GM12878 (cell line): ENCODE measurements around the gene SNX10. TPM values are rescaled to one million over a fixed set of nuclear protein-coding genes. Genes with fewer than 3 reads are reported as not detected.

ENCODE experiments used
- ATAC-seq: fragments of 200-7000 bp; cut with Tn5 transposase; 3 replicates; pipeline ENCODE4 v1.9.1; 2020; ENCODE audit warnings: mild to moderate bottlenecking, moderate library complexity
- BruUV-seq: library from RNA; stranded (reverse); fragments of 400-500 nt; replicated peaks from 2 replicates; lab custom pipeline; 2021; lab: Mats Ljungman, UMichigan
- CTCF ChIA-PET: fragments of 300-600 bp; sonication (Branson Sonifier 250); formaldehyde crosslinking; extraction: SDS; loops from one replicate; lab custom pipeline; 2021; ENCODE audit warnings: inconsistent platforms; lab: Yijun Ruan, JAX
- POLR2A ChIA-PET: fragments of 350-600 bp; formaldehyde crosslinking; extraction: SDS; loops from one replicate; lab custom pipeline; 2021; ENCODE audit warnings: inconsistent platforms; lab: Charles Lee
- RAD21 ChIA-PET: fragments of 300-600 bp; sonication (Branson Sonifier 250); formaldehyde crosslinking; loops from one replicate; lab custom pipeline; 2023; ENCODE audit warnings: antibody characterized with exemption; ENCODE audit not compliant: unreplicated experiment; lab: Charles Lee
- SMC1A ChIA-PET: fragments of 300-600 bp; sonication (Branson Sonifier 250); formaldehyde crosslinking; loops from one replicate; lab custom pipeline; 2023; ENCODE audit not compliant: unreplicated experiment, uncharacterized antibody; lab: Charles Lee
- DNase-seq: peaks from one replicate; pipeline ENCODE4 v3.0.0-alpha.2; 2011; ENCODE audit warnings: low read depth, low spot score
- FAIRE-seq: peaks from 3 replicates; lab custom pipeline; 2011; peaks lifted over from hg19 to GRCh38; lab: Jason Lieb, UNC
- H2AFZ ChIP-seq: 2 replicates; pipeline ENCODE4 v1.6.0; 2011; ENCODE audit warnings: low read depth, low read length, control low read depth; ENCODE audit not compliant: control insufficient read depth
- H3K27ac ChIP-seq: 2 replicates; pipeline ENCODE4 v1.5.1; 2011; ENCODE audit warnings: control low read depth; ENCODE audit not compliant: control insufficient read depth, insufficient read depth
- H3K27me3 ChIP-seq, 2 experiments: replicated peaks in 1 of 2; 2 replicates each; pipeline versions ENCODE4 v1.6.0 to v1.6.1; 2011; ENCODE audit warnings: low read length in 1 of 2; ENCODE audit not compliant: control insufficient read depth in 2 of 2, insufficient read depth in 2 of 2
- H3K36me3 ChIP-seq, 2 experiments: 2 replicates each; pipeline ENCODE4 v1.5.1; 2011; ENCODE audit warnings: low read length in 1 of 2; ENCODE audit not compliant: control insufficient read depth in 2 of 2, insufficient read depth in 2 of 2
- H3K4me1 ChIP-seq: 2 replicates; pipeline ENCODE4 v1.6.1; 2011; ENCODE audit warnings: mild to moderate bottlenecking, low read length, moderate library complexity, mixed read lengths; ENCODE audit not compliant: control insufficient read depth, insufficient read depth
- H3K4me2 ChIP-seq: 2 replicates; pipeline ENCODE4 v1.6.0; 2011; ENCODE audit warnings: control low read depth; ENCODE audit not compliant: control insufficient read depth, insufficient read depth
- H3K4me3 ChIP-seq: fragments of 200-600 bp; sonication (generic); 2 replicates; pipeline ENCODE4 v1.5.1; 2016
- H3K79me2 ChIP-seq: 2 replicates; pipeline ENCODE4 v1.6.0; 2011; ENCODE audit warnings: low read length; ENCODE audit not compliant: control insufficient read depth, insufficient read depth
- H3K9ac ChIP-seq: 2 replicates; pipeline ENCODE4 v1.8.0; 2011; ENCODE audit warnings: low read length, control low read depth, mixed read lengths; ENCODE audit not compliant: control insufficient read depth, insufficient read depth
- H3K9me3 ChIP-seq: replicated peaks from 3 replicates; pipeline ENCODE4 v1.5.1; 2011; ENCODE audit warnings: mild to moderate bottlenecking, low read length; ENCODE audit not compliant: control insufficient read depth, insufficient read depth
- H4K20me1 ChIP-seq: 2 replicates; pipeline ENCODE4 v1.6.0; 2011; ENCODE audit not compliant: control insufficient read depth, insufficient read depth
- ATF7 ChIP-seq: fragments of 450-650 bp; IDR thresholded peaks from 2 replicates; pipeline ENCODE4 v1.6.1; 2016; ENCODE audit warnings: low read depth, mild to moderate bottlenecking
- CTCF ChIP-seq, 3 experiments: IDR thresholded peaks in 2 of 3; conservative IDR thresholded peaks in 1 of 3; 2 replicates each; pipeline ENCODE4 v1.5.1; 2011; ENCODE audit warnings: low read depth in 3 of 3, low read length in 3 of 3, mild to moderate bottlenecking in 3 of 3, control low read depth in 2 of 3, moderate library complexity in 2 of 3, inconsistent platforms in 1 of 3, mixed read lengths in 1 of 3; ENCODE audit not compliant: control insufficient read depth in 2 of 3, insufficient read depth in 1 of 3; ENCODE audit errors: extremely low read depth in 1 of 3
- EP300 ChIP-seq, 2 experiments: fragments of 150-350 bp in 1 of 2; IDR thresholded peaks; 2 replicates each; pipeline ENCODE4 v1.6.1; 2011 to 2012; ENCODE audit warnings: low read depth in 2 of 2, low read length in 2 of 2, borderline replicate concordance in 1 of 2, improper control_type of control experiment in 1 of 2, inconsistent platforms in 1 of 2; ENCODE audit not compliant: control insufficient read depth in 1 of 2
- ETV6 ChIP-seq, 2 experiments: fragments of 450-650 bp in 1 of 2; IDR thresholded peaks in 1 of 2; conservative IDR thresholded peaks in 1 of 2; 2 replicates each; pipeline ENCODE4 v1.6.1; 2014; ENCODE audit warnings: antibody characterized with exemption in 1 of 2, borderline replicate concordance in 1 of 2, low read depth in 1 of 2, mild to moderate bottlenecking in 1 of 2, moderate library complexity in 1 of 2
- HDAC6 ChIP-seq: fragments of 200-600 bp; sonication (generic); IDR thresholded peaks from one replicate; pipeline ENCODE4 v1.8.0; 2017; ENCODE audit warnings: antibody characterized with exemption; ENCODE audit not compliant: unreplicated experiment
- NBN ChIP-seq: fragments of 450-650 bp; IDR thresholded peaks from 2 replicates; pipeline ENCODE4 v1.6.1; 2016
- NFYA ChIP-seq: IDR thresholded peaks from 2 replicates; pipeline ENCODE4 v1.6.1; 2011; ENCODE audit warnings: low read depth, mild to moderate bottlenecking, low read length, improper control_type of control experiment, borderline replicate concordance
- RAD21 ChIP-seq: IDR thresholded peaks from 2 replicates; pipeline ENCODE4 v1.6.1; 2011; ENCODE audit warnings: mild to moderate bottlenecking, low read depth, low read length, moderate library complexity; ENCODE audit not compliant: insufficient read depth
- RAD51 ChIP-seq: fragments of 450-650 bp; IDR thresholded peaks from 2 replicates; pipeline ENCODE4 v1.6.1; 2016; ENCODE audit warnings: moderate library complexity, mild to moderate bottlenecking, inconsistent platforms
- RBBP5 ChIP-seq: fragments of 200-600 bp; sonication (generic); conservative IDR thresholded peaks from 2 replicates; pipeline ENCODE4 v1.6.1; 2016
- ZBED1 ChIP-seq: IDR thresholded peaks from 2 replicates; pipeline ENCODE4 v1.6.1; 2016; ENCODE audit warnings: borderline replicate concordance
- WGBS: methylation state at CpG from one replicate; pipeline ENCODE4 v1.1.6; 2016; ENCODE audit warnings: low lambda C conversion rate; ENCODE audit not compliant: insufficient replicate concordance, insufficient coverage; ENCODE audit errors: missing lambda C conversion rate; 5-methylcytosine and 5-hydroxymethylcytosine counted together
- in situ Hi-C: fragments of 300-500 bp; cut with MboI; formaldehyde crosslinking; loops from 9 replicates; pipeline ENCODE4 v1.14.3; 2018; ENCODE audit warnings: mixed read lengths
- intact Hi-C: fragments of 100-400 bp; cut with micrococcal nuclease; formaldehyde crosslinking; loops from one replicate; pipeline ENCODE4 v1.14.2; 2022; ENCODE audit not compliant: unreplicated experiment
- polyA plus RNA-seq, 11 experiments: library from polyadenylated mRNA; depleted of rRNA in 4 of 11; unstranded in 6 of 11; stranded (reverse) in 5 of 11; fragments of >200 nt; fragmentation: Nextera tagmentation in 4 of 11; fragmentation: Illumina TruSeq in 1 of 11; extraction: Ambion mirVana in 4 of 11; extraction: Trizol in 1 of 11; gene quantifications; 1 replicate in 1 of 11; 2 replicates in 10 of 11; pipeline versions ENCODE4 v1.2.1 to v1.2.3, GENCODE V29; 2011 to 2016; ENCODE audit warnings: inconsistent platforms in 2 of 11, missing spikeins in 2 of 11, low read depth in 1 of 11
- total RNA-seq, 4 experiments: library from RNA; depleted of rRNA in 3 of 4; stranded (reverse); fragments of >200 nt in 3 of 4; fragmentation: Illumina TruSeq in 1 of 4; extraction: Trizol in 1 of 4; gene quantifications; 2 replicates each; pipeline versions ENCODE4 v1.2.1 to v1.2.3, GENCODE V29; 2013 to 2021

Gene SNX10
- total and polyA plus RNA-seq, 10 of the 15 experiments (the other 5 are each of a cell fraction or from before 2014, with no cell fraction given), result 22.0 to 56.2 (median 30.1) TPM

GRCh38 chr7:26284477-26284876 is 7.2 kb upstream of the SNX10 start (continued):
- TF ChIP-seq EP300 (IDR thresholded peaks at IDR 0.05; ENCODE audit: borderline replicate concordance in 1 of 2, control insufficient read depth in 1 of 2, low read depth in 2 of 2, low read length in 2 of 2), result no peak
- no peak for TF ChIP-seq NFYA
- no peak for TF ChIP-seq ZBED1
- no peak for TF ChIP-seq NBN
- no peak for TF ChIP-seq ETV6 (conservative IDR thresholded peaks at IDR 0.05 in 1 of 2, IDR thresholded peaks at IDR 0.05 in 1 of 2; ENCODE audit: borderline replicate concordance in 1 of 2, low read depth in 1 of 2)
- TF ChIP-seq ATF7, result no peak
- TF ChIP-seq RBBP5, result no peak

GRCh38 chr7:26284995-26285632 is 6.5 kb upstream of the SNX10 start:
- 75% methylated on average over 5 of the region's 5 CpGs for WGBS
- H4K20me1 ChIP-seq, result no peaks in the 10 kb centered on the region
- H2AFZ ChIP-seq, result no peak overlapping the region
- ChIA-PET RAD21 (interaction anchor here (0.7 to 2.1 kb wide), 10 partner anchors 9 to 392 kb away, joined by 3 to 21 read pairs (median 5); no protein-coding TSS in a partner anchor), POLR2A (interaction anchor here (0.6 to 0.7 kb wide), 2 partner anchors 93 to 110 kb away, joined by 3 to 4 read pairs; no protein-coding TSS in a partner anchor), SMC1A (interaction anchor here (0.7 to 2.3 kb wide), 19 partner anchors 9 to 391 kb away, joined by 3 to 30 read pairs (median 4); partner anchors contain the start of genes HNRNPA2B1 and NFE2L3), CTCF (interaction anchor here (0.7 to 2.3 kb wide), 24 partner anchors 9 to 877 kb away, joined by 3 to 33 read pairs (median 5); no protein-coding TSS in a partner anchor)
- no peaks in the 10 kb centered on the region for H3K4me1 ChIP-seq
- DNase-seq, result no peak
- H3K36me3 ChIP-seq, result no peaks in the 10 kb centered on the region
- intact Hi-C loops (loop anchor here (2.0 kb wide), 1 partner anchor 194 kb away; no protein-coding TSS in a partner anchor), in situ Hi-C loops (no loop called here)
- no peaks in the 10 kb centered on the region for H3K27me3 ChIP-seq
- ATAC-seq, result peak; percentile 80
- no peak overlapping the region for H3K4me3 ChIP-seq
- no peak overlapping the region for H3K27ac ChIP-seq
- BruUV-seq, result no TSS peak
- H3K9ac ChIP-seq, result no peak overlapping the region
- TF ChIP-seq RAD51 (peak; percentile 30; the same call in 1 of the 2 replicates), CTCF (IDR thresholded peaks at IDR 0.05 in 2 of 3, conservative IDR thresholded peaks at IDR 0.05 in 1 of 3; ENCODE audit: control insufficient read depth in 2 of 3, extremely low read depth in 1 of 3, insufficient read depth in 1 of 3, low read depth in 3 of 3, low read length in 3 of 3) (peak in 2 of 3 experiments; percentile 29 to 30; a peak in 2 of 6 replicates), RAD21 (peak; percentile 38; the same call in 1 of the 2 replicates), HDAC6 (no peak)
- no peak for FAIRE-seq
- no peaks in the 10 kb centered on the region for H3K9me3 ChIP-seq
- no peaks in the 10 kb centered on the region for H3K79me2 ChIP-seq
- H3K4me2 ChIP-seq, result no peak overlapping the region
